Nephron (organoid): Measurements from ENCODE around the gene STAT5A.

Experiments
- H3K27ac Mint-ChIP-seq, 3 experiments: 2 replicates each; pipeline ENCODE4 v1.8.0; 2020; ENCODE audit warnings: mixed read lengths in 3 of 3, mild to moderate bottlenecking in 2 of 3, moderate library complexity in 1 of 3
- H3K27me3 Mint-ChIP-seq: 2 replicates; pipeline ENCODE4 v1.8.0; 2021; ENCODE audit warnings: low read depth, mild to moderate bottlenecking, moderate library complexity, mixed read lengths
- H3K36me3 Mint-ChIP-seq: 2 replicates; pipeline ENCODE4 v1.8.0; 2020; ENCODE audit warnings: low read depth, mixed read lengths
- H3K4me1 Mint-ChIP-seq: 2 replicates; pipeline ENCODE4 v1.8.0; 2020; ENCODE audit warnings: mixed read lengths
- H3K4me3 Mint-ChIP-seq, 3 experiments: 2 replicates each; pipeline ENCODE4 v1.8.0; 2020; ENCODE audit warnings: mild to moderate bottlenecking in 3 of 3, mixed read lengths in 3 of 3, moderate library complexity in 2 of 3
- H3K9me3 Mint-ChIP-seq: 2 replicates; pipeline ENCODE4 v1.8.0; 2020; ENCODE audit warnings: mixed read lengths
- TF ChIP-seq, protein P1 (sequence below), 3 experiments: fragments of 200-600 bp; sonication (generic); IDR thresholded peaks; one replicate each; pipeline ENCODE4 v1.5.0; 2021; ENCODE audit warnings: antibody characterized with exemption in 3 of 3; ENCODE audit not compliant: unreplicated experiment in 3 of 3

STAT5A gene

GRCh38 chr17:42312035-42312284, 23.7 kb downstream of the STAT5A start:
- TF ChIP-seq, protein P1, sequence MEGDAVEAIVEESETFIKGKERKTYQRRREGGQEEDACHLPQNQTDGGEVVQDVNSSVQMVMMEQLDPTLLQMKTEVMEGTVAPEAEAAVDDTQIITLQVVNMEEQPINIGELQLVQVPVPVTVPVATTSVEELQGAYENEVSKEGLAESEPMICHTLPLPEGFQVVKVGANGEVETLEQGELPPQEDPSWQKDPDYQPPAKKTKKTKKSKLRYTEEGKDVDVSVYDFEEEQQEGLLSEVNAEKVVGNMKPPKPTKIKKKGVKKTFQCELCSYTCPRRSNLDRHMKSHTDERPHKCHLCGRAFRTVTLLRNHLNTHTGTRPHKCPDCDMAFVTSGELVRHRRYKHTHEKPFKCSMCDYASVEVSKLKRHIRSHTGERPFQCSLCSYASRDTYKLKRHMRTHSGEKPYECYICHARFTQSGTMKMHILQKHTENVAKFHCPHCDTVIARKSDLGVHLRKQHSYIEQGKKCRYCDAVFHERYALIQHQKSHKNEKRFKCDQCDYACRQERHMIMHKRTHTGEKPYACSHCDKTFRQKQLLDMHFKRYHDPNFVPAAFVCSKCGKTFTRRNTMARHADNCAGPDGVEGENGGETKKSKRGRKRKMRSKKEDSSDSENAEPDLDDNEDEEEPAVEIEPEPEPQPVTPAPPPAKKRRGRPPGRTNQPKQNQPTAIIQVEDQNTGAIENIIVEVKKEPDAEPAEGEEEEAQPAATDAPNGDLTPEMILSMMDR (IDR thresholded peaks at IDR 0.05; ENCODE audit: unreplicated experiment in 3 of 3), result no peak
- H3K27ac Mint-ChIP-seq, result peak overlapping the region; percentile 96 to 98 (median 98)
- H3K27me3 Mint-ChIP-seq, result no peaks in the 10 kb centered on the region
- no peaks in the 10 kb centered on the region for H3K9me3 Mint-ChIP-seq
- peak overlapping the region; percentile 58 to 78 (median 76) for H3K4me3 Mint-ChIP-seq
- H3K4me1 Mint-ChIP-seq, result peaks cover 40% of the 10 kb centered on the region
- H3K36me3 Mint-ChIP-seq, result peaks cover 18% of the 10 kb centered on the region

GRCh38 chr17:42312285-42313130, 24.2 kb downstream of the STAT5A start:
- H3K9me3 Mint-ChIP-seq, result no peaks in the 10 kb centered on the region
- TF ChIP-seq, protein P1 (IDR thresholded peaks at IDR 0.05; ENCODE audit: unreplicated experiment in 3 of 3), result peak; percentile 50 to 63 (median 54)
- no peaks in the 10 kb centered on the region for H3K27me3 Mint-ChIP-seq
- peaks cover 22% of the 10 kb centered on the region for H3K36me3 Mint-ChIP-seq
- peak overlapping the region; percentile 96 to 98 (median 98) for H3K27ac Mint-ChIP-seq
- H3K4me3 Mint-ChIP-seq, result peak overlapping the region; percentile 58 to 78 (median 76)
- peaks cover 40% of the 10 kb centered on the region for H3K4me1 Mint-ChIP-seq

DNA sequence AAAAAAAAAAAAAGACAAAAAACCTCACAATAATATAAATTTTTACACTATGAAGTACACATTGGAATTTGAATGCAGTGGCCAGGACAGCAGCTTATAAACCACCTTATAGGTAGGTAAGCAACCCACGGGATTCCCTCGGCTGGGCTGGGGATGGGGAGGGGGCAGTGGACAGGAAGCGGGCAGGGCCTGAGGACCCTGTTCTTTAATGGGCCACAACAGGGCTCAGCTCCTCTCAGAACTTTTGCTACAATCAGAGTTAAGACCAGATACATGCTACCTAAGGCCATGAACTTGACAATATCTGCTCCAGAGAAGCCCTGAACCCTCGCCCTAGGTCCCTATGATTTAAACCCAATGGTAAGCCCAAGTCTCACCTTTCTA, 25.1 kb downstream of the STAT5A start:
- Mint-ChIP-seq H3K4me3 (no peak overlapping the region), H3K4me1 (peaks cover 40% of the 10 kb centered on the region), H3K27me3 (no peaks in the 10 kb centered on the region), H3K27ac (peak overlapping the region; percentile 31 to 61 (median 57)), H3K36me3 (peaks cover 24% of the 10 kb centered on the region), H3K9me3 (no peaks in the 10 kb centered on the region)
- TF ChIP-seq, protein P1 (IDR thresholded peaks at IDR 0.05; ENCODE audit: unreplicated experiment in 3 of 3), result no peak

- H3K4me3 Mint-ChIP-seq, result no peak overlapping the region
- H3K9me3 Mint-ChIP-seq, result no peaks in the 10 kb centered on the region
- H3K27ac Mint-ChIP-seq, result peak overlapping the region; percentile 31 to 61 (median 57)
- H3K27me3 Mint-ChIP-seq, result no peaks in the 10 kb centered on the region
- peaks cover 27% of the 10 kb centered on the region for H3K36me3 Mint-ChIP-seq
- H3K4me1 Mint-ChIP-seq, result peaks cover 35% of the 10 kb centered on the region
- TF ChIP-seq, protein P1 (IDR thresholded peaks at IDR 0.05; ENCODE audit: unreplicated experiment in 3 of 3), result no peak
Measured at GRCh38 chr17:42313773-42314566, 25.7 kb downstream of the STAT5A start.

- H3K4me3 Mint-ChIP-seq, result no peak overlapping the region
- no peaks in the 10 kb centered on the region for H3K9me3 Mint-ChIP-seq
- peaks cover 20% of the 10 kb centered on the region for H3K4me1 Mint-ChIP-seq
- no peaks in the 10 kb centered on the region for H3K27me3 Mint-ChIP-seq
- TF ChIP-seq, protein P1 (IDR thresholded peaks at IDR 0.05; ENCODE audit: unreplicated experiment in 3 of 3), result no peak
- H3K27ac Mint-ChIP-seq, result no peak overlapping the region
- peaks cover 36% of the 10 kb centered on the region for H3K36me3 Mint-ChIP-seq
Measured at GRCh38 chr17:42315402-42316156, 27.3 kb downstream of the STAT5A start.
